IPS-18c (cell line): ENCODE results near the gene BCAR3.

Experiments used
- H3K4me3 ChIP-seq: 2 replicates; pipeline ENCODE4 v1.7.0; 2013; ENCODE audit warnings: low read depth, mild to moderate bottlenecking, low read length, moderate library complexity; ENCODE audit not compliant: insufficient read depth
- H3K9me3 ChIP-seq: one replicate; pipeline ENCODE4 v1.6.1; 2013; ENCODE audit warnings: mild to moderate bottlenecking, low read length, moderate library complexity; ENCODE audit not compliant: control insufficient read depth, insufficient read depth

The BCAR3 gene

DNA sequence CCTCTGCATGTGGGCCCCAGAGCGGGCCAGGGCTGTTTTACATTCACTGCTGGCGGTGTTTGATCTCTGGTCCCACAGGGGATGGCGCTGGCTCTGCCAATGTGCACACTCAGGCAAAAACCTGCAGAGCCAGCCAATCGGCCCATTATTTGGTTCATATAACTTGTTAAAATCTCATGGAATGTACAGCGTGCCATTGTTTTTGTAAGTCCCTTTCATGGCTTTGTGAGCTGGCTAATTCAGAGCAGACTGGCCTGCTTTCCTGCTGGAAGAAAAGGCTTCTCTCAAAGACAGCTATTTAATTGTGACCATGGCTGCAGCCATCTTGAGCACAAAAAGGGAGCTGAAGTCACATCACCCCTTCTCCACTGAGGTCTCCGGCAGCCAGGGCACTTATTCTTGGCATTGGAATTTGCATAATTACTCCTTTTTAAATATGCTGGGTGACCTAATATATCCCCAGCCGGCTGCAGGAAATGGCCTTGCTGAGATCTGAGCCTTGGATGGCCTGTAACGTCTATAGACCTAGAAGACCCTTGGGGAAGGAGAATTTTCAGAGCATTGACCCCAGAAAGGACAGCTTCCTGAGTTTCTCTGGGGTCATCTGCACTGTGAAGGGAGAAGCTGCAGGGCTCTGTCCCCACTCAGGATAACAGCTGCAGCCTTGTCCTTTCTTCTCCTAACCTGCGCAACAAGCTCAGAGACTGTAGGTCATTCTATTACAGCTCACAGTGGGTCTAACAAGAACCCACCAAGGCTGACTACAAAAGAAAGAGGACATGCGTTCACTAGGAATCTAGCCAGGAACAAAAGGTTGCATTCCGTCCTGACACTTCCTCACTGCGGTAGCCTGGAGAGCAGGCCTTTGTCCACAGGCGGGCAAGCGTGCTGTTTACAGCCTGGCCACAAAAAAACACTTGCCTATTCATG lies 45.8 kb downstream of the BCAR3 start:
- H3K9me3 ChIP-seq = no peaks in the 10 kb centered on the region
- no peak overlapping the region for H3K4me3 ChIP-seq

DNA sequence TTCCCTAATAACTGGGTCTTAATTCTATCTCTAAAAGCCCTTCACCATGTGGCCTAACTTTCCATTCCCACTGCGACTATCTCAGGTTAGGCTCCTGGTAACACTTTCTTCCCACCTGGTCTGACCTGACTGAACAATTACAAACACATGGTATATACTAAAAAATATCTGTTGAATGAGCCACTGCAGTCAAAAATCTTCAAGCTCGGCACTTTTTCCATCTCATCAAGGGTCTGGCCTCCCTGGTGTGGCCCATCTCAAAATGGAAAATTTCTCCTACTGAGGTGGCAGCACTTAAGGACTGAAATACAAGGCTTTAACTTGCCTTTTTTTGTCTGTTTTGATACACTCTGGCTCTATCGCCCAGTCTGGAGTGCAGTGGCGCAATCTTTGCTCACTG lies 48.3 kb downstream of the BCAR3 start:
- Histone ChIP-seq H3K9me3 (no peaks in the 10 kb centered on the region), H3K4me3 (no peak overlapping the region)

DNA sequence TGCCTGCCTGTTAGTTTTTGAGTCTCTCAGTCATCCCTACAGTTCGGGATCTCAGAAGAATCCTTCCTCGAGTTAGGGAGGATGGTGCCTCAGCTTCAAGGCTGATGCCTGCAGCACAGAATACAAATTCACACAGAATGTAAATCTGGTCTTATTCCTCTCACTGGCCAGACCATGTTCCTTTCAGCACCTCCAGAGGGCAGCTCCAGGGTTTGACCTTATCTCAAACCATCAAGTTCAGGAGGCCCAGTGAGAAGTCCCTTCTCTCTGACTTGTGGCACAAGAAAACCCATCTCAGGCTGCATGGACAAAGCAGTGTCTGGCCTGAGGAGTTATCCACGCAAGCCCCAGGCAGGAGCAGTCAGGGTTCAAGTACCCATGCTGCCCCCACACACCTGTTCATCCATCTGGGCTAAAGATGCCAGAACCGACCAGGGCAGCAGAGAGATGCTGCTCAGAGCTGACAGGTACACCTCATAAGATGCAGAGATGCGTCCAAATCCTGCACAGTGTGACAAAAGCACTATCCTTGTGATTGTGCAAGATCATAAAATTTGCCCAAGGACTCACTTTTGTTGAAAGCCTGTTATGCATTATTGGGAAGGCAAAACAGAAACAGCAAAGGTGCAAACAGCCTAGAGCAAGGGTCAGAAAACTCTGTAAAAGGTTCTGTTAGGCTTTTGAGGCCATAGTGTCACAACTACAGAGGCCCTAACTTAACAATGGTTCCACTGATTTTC lies 49.8 kb downstream of the BCAR3 start:
- no peaks in the 10 kb centered on the region for H3K9me3 ChIP-seq
- H3K4me3 ChIP-seq = no peak overlapping the region

DNA sequence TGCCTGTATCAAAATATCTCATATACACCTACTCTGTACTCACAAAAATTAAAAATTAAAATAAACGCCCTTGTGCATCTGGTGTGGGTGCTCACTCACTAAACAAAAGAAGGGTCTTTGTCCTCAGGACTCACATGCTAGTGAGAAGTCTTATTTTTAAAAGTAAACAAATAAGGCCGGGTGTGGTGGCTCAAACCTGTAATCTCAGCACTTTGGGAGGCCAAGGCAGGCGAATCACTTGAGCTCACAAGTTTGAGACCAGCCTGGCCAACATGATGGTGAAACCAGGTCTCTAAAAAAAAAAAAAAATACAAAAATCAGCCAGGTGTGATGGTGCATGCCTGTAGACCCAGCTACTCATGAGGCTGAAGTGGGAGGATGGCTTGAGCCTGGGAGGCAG lies 51.5 kb downstream of the BCAR3 start:
- no peak overlapping the region for H3K4me3 ChIP-seq
- no peaks in the 10 kb centered on the region for H3K9me3 ChIP-seq

DNA sequence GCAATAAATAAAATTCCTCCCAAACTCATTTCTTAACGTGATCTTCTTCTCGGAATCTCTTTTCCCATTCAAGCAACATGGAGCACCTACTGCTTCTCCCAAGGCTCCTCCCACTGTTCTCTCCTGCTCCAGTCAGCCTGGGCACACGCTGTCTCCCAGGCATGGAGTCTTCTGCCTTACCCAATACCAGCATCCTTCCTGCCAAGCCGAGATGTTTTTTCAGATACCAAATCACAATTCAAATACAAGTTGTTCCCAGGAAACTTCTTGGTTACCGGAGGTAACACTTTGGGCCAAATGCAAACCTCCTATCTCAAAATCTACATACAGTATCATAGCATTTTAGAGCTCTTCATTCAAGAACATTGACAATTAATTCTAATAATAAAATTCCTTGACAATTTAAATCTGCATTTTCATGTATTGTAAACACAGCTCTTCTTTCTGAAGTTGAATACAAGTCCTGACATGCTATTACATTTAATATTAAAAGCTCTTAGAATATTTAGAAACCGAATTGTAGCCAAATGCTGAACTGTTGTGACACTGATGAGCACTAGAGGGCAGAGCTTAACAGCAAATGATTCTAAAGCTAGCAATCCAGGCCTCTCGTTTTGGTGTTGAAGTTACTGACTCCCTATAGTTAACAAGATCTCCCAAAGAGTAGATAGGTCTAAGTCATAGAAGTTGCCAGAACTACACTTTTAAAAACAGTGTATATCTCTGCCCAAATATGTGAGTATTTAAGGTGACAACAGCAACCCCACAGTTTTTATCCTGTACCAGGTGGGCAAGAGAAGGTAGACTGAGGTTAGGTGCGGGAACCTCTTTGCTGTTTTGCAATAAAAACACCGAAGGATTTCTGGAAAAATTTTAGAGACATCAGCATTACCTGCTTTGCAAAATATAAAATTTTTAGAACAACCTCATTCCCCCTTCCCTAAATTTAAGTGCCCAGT lies 52.3 kb downstream of the BCAR3 start:
- Histone ChIP-seq H3K4me3 (no peak overlapping the region), H3K9me3 (no peaks in the 10 kb centered on the region)

DNA sequence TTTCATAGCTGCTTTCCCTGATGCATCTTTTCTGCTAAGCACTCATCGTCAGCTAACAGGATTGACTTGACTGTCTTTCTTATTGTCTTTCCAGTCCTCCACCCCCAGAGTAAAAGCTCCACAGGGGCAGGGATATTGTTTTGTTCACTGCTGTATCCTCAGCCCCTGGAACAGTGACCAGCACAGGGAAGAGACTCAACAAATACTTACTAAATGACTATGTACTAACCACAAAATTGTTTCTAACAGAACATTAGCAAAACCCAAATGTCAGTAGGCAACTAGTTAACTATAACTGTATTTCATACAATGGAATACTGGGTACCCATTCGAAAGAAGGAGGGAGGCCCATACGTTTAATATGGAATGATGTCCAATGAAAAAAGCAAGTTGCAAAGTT lies 53.0 kb downstream of the BCAR3 start:
- no peak overlapping the region for H3K4me3 ChIP-seq
- no peaks in the 10 kb centered on the region for H3K9me3 ChIP-seq

DNA sequence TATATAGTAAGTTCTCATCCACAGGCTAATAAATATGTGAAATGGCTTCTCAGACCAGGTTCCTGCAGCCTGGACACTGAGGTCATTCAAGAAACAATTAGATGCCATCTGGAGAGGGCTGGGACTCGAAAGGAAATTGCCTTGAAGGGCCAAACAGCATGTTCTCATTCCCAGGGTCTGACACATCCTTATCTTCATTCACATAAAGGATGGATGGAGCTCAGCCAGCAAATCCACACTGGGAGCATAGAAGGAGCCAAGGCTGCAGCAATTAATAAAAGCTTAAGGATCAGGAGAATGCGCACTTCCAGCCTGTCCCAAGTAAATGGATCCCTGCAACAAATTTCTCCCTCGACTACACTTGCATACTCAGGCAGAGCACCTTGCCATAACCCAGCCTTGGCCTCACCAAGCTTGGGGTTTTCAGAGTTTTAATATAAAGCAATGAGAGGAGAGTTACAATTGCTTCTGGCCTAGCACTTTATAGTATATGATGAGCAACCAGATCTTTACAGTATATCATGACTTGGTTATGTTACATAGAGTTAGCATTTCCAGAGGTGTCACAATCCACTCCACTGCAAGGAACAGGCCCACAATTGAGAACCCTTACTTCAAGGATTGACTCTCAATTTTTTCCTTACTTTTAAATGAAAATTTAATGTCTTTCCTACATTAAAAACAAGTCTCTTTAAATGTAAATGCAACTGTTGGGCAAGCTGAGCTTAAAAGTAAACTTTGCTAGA lies 55.9 kb downstream of the BCAR3 start:
- Histone ChIP-seq H3K9me3 (no peaks in the 10 kb centered on the region), H3K4me3 (no peak overlapping the region)

DNA sequence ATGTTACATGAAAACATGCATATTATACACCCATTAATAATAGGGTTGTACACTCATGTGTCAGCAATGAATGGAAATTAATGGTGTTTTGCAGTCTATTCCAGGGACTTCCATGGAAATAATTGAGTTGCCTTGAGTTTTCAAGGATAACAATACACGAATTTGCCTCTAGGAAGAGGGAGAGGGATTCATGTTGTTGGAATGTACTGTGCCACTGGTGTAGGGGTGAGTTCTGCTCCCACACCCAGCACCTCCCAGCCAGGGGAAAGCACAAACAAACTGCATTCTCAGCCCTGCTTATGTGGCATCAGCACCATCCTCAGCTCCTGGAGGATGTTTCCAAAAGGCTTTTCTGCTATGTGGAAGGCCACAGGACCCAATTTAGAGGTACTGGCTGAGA lies 57.8 kb downstream of the BCAR3 start:
- Histone ChIP-seq H3K9me3 (no peaks in the 10 kb centered on the region), H3K4me3 (no peak overlapping the region)

DNA sequence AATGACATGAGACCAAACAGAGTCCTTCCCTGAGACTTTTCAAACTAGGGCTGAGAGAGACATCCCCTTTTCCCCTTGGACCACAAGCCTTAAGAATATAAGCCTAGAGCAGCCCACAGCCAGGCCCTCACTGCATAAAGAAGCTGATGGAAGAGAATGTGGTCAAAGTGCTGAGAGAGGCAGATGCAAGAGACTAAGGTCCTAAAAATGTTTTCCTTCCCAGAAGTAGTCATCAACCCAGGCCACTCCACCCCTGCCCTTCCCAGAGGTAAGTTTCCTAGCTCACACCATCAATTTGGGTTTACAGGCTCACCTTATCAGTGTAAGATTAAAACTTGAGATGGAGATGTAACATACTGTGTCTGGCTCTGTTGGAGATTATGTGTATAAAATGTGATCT lies 58.2 kb downstream of the BCAR3 start:
- H3K4me3 ChIP-seq = no peak overlapping the region

DNA sequence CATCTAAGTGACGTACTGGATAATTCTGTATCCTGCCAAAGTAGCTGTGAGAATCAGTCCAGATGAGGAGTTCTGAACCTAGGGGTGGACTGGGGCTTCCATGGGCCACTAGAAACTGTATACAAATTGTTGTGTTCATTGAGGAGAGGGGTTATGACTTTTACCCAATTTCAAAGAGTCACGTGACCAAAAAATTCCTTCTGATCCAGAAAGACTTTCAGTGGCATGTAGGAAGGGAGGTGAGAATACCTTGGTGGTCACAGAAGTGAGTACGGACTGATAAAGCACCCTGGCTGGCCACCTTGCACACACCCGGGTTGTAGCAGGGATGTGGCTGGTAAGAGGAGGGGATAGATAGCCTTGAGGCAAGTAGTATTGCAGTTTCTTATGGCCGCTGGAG lies 60.4 kb downstream of the BCAR3 start:
- Histone ChIP-seq H3K9me3 (no peaks in the 10 kb centered on the region), H3K4me3 (no peak overlapping the region)

More for the DNA sequence above, 58.2 kb downstream of the BCAR3 start:
- H3K9me3 ChIP-seq = no peaks in the 10 kb centered on the region

DNA sequence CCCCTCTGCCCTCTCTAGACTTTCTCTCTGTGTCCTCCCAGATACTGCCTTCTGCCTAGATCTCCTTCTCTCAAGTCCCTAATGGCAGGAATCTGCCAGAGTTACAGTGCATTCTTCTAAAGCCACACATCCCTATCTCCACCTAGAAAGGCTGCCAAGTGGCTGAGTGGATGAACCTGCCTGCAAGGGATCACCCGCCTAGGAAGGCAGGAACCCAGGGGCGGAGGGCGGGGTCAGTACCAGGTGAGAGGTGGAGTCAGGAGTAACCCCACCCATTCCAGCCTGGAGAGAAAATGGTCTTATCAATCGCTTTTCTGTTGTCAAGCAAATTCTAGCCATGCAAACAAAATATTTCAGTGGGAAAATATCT lies 60.8 kb downstream of the BCAR3 start:
- Histone ChIP-seq H3K9me3 (no peaks in the 10 kb centered on the region), H3K4me3 (no peak overlapping the region)

DNA sequence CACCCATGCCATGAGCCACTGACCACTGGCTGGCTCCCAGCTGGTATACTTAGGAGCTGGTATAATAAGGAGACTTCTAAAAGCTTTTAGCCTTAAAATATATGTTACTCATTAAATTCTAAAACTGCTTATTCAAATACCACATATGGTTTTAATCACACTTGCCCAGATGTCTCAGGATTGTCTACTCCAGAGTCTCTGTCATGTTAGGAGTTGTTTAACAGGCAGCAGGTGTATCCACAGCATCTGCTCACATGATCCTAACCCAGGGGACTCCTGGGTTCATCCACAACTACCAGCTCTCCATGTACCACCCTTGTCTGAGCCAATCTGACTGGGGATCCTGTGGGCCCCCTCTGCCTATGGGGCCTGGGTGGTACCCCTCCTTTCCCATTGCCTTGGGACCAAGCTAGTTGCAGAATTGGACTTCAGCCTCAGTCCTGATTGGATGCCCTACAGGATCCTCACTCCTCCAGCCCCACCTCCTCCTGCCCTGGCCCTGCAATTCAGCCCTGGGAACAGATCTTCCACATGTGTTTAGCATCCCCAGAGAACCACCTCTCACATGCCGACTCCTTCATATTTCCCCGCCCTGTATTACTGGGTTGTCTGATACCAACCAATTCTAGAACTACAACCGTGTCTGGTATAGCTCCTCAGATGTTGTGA lies 61.3 kb downstream of the BCAR3 start:
- H3K4me3 ChIP-seq = no peak overlapping the region
- no peaks in the 10 kb centered on the region for H3K9me3 ChIP-seq

DNA sequence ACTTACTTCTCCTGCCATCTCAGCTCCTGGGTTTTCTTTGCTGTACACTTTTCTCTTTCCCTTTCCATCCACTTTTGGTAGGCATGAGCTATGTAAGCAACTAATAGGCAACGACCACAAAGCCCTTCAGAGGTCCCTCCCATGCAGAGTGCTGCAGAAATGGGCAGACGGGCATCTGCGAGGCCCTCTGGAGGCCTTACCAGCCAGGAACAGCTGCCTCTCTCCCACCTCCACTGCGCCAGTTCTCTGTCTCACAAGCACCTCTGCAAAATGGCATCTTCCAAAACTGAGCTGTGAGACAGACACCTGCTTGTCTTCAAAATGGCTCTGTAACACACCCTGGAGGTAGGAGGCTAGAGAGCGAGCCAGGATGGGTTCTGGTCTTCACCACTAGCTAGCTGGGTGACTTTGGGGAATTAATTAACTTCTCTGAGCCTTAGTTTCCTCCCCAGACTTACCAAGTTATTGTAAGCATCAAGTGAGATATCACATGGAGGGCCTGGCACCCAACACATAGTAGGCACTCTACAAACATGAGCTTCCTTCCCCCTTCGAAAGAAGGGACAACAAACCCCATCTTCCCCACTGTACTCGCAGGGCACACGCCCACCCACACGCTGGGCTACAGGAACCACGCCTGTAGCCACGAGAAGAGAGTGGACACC lies 62.0 kb downstream of the BCAR3 start:
- no peak overlapping the region for H3K4me3 ChIP-seq
- no peaks in the 10 kb centered on the region for H3K9me3 ChIP-seq

DNA sequence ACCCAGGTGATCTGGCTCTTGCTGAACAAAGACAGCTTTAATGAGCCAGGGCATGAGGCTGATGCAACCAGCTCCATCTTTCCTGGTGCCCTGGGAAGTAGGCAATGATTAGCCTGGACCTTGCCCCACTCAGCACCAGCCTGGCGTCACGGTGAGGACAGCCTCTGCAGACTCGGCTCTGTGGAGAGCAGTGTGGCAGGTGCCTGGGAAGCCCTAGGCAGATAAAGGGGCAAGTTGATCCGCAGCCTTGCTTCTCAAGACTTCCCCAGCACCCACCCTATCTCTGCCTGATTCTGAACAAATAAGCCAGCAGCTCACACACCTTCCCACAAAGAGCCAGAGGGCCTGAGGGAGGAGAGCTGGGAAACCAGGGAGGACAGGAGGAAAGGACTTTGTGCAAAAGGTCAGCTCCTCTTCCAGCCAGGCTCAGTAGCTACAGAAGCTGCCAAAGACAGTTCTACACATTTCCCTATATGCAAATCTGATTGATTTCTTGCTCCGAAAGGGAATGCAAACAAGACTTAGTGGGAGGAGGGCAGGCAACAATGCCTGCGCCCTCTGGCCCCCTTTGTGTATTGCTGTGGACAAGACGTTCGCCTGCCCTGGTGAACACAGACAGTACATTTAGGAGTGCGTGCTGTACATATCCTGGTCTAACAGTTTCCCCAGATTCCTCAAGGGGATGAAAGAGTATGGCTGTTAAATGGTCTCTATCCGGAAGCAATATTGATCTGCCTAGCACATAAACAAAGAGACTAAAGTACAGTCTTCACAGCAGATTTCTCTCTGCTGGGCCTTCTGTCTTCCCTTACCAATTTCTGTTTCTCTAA lies 63.8 kb downstream of the BCAR3 start:
- no peak overlapping the region; the same call in 1 of the 2 replicates for H3K4me3 ChIP-seq
- H3K9me3 ChIP-seq = no peaks in the 10 kb centered on the region

DNA sequence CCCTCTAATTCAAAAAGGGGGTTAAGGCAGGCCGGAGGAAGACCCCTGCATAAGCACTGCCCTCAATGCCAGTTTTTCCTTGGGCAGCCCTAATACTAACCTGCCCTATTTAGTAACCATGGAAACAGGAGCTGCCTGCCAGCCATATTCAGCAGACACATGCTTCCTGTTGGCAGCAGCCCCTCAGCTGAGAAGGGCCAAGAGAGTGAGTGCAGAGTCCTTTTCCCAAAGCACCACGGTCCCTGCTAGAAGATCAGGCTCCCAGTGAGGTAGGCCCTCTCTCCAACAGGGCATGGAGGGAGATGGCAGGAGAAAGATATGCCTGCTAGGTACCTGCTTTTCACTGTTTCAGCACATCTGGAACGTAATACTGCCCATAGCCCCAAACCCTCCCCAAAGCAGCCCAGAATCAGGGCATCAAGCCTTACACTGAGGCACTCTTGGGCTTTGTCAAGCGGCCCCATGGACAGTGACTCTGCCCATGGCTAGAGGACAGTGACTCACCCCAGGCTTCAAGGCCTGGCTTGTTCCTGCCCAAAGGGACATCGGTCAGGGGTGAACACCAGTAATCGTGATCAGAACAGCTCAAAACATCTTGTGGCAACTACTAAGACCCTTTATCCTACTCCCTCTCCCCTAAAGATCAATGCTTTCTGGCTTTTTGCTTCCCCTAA lies 64.5 kb downstream of the BCAR3 start:
- H3K4me3 ChIP-seq = no peak overlapping the region

More for the DNA sequence above, 64.5 kb downstream of the BCAR3 start:
- H3K9me3 ChIP-seq = no peaks in the 10 kb centered on the region
